ENCODE results near the gene SETSIP. TPM values are rescaled to one million over a fixed set of nuclear protein-coding genes. Genes with fewer than 3 reads are reported as not detected.

Gene SETSIP
- not detected in 2 replicates for polyA plus RNA-seq

GRCh38 chr1:92075311-92075710, at the start of gene SETSIP:
TSS of gene SETSIP (minus strand) at chr1:92075411. CDS start at chr1:92075411, 0 bp downstream.

GRCh38 chr1:92080128-92080985, 5.1 kb upstream of the SETSIP start, which contains the start of gene BTBD8:
TSS of gene BTBD8 (plus strand) at chr1:92080345. CDS start at chr1:92080572, 227 bp downstream.

Other genes starting within 250 kb of the SETSIP start
- gene TGFBR3, start 189.3 kb downstream of the SETSIP start, polyA plus RNA-seq, result 33.0 and 35.2 TPM in 2 replicates
- 0.09 and 0.20 TPM in 2 replicates for gene BRDT, start 126.0 kb downstream of the SETSIP start, polyA plus RNA-seq
- 10.4 and 19.9 TPM in 2 replicates for gene EPHX4, start 45.4 kb downstream of the SETSIP start, polyA plus RNA-seq
- 573 and 622 TPM in 2 replicates for gene BTBD8, start 4.9 kb upstream of the SETSIP start, polyA plus RNA-seq
- gene C1orf146, start 142.5 kb upstream of the SETSIP start, polyA plus RNA-seq, result 5.1 and 10.2 TPM in 2 replicates
- 39.3 and 47.1 TPM in 2 replicates for gene GLMN, start 223.6 kb upstream of the SETSIP start, polyA plus RNA-seq
- 32.6 and 46.9 TPM in 2 replicates for gene RPAP2, start 223.6 kb upstream of the SETSIP start, polyA plus RNA-seq